DOHH2 (cell line): ENCODE measurements around the gene SLIT2.

Experiments used
- CTCF ChIP-seq: fragments of 200-600 bp; sonication (generic); IDR thresholded peaks from one replicate; pipeline ENCODE4 v1.5.1; 2014; ENCODE audit warnings: antibody characterized with exemption, mild to moderate bottlenecking, low read depth, low read length; ENCODE audit not compliant: poor library complexity, severe bottlenecking
- EZH2phosphoT487 ChIP-seq: fragments of 200-600 bp; sonication (generic); IDR thresholded peaks from 2 replicates; pipeline ENCODE4 v1.6.1; 2017; ENCODE audit warnings: borderline replicate concordance, mild to moderate bottlenecking, antibody characterized with exemption, low read length, moderate library complexity, mixed read lengths

GRCh38 chr4:20301161-20301560 is 49.5 kb downstream of the SLIT2 start:
- no peak for TF ChIP-seq EZH2phosphoT487
- TF ChIP-seq CTCF = no peak
